Naive thymus-derived CD4-positive, alpha-beta T cell (primary cell): ENCODE data around the gene HBG1. TPM values are rescaled to one million over a fixed set of nuclear protein-coding genes. Genes with fewer than 3 reads are reported as not detected.

Source experiments
- ATAC-seq: fragments of 150-1000 bp; cut with Tn5 transposase; 2 replicates; pipeline ENCODE4 v1.10.0; 2021; ENCODE audit warnings: mild to moderate bottlenecking, moderate library complexity
- CTCF ChIA-PET: fragments of 350-600 bp; sonication (Branson Sonifier 250); formaldehyde crosslinking; loops from one replicate; lab custom pipeline; 2021; ENCODE audit warnings: antibody characterized with exemption; lab: Charles Lee
- POLR2A ChIA-PET: fragments of 350-600 bp; sonication (Branson Sonifier 250); formaldehyde crosslinking; loops from one replicate; lab custom pipeline; 2021; ENCODE audit warnings: antibody characterized with exemption, inconsistent platforms; lab: Charles Lee
- DNase-seq, 9 donors: peaks; one replicate each; pipeline versions ENCODE4 v3.0.0 to v3.0.0-alpha.2; 2020 to 2022; ENCODE audit warnings: mixed read lengths in 1 of 9
- H3K27ac ChIP-seq: one replicate; pipeline ENCODE4 v1.7.0; 2013; ENCODE audit warnings: mild to moderate bottlenecking, low read depth, low read length, moderate library complexity
- H3K27me3 ChIP-seq, 2 donors: one replicate each; pipeline ENCODE4 v1.7.0; 2013; ENCODE audit warnings: low read length in 2 of 2, mild to moderate bottlenecking in 2 of 2, moderate library complexity in 2 of 2; ENCODE audit not compliant: control insufficient read depth in 2 of 2, insufficient read depth in 2 of 2
- H3K36me3 ChIP-seq, 3 experiments: 1 replicate in 2 of 3; 2 replicates in 1 of 3; pipeline ENCODE4 v1.7.0; 2013; ENCODE audit warnings: low read length in 3 of 3, mild to moderate bottlenecking in 3 of 3, moderate library complexity in 1 of 3; ENCODE audit not compliant: insufficient read depth in 3 of 3, control insufficient read depth in 2 of 3
- H3K4me1 ChIP-seq, 2 donors: one replicate each; pipeline ENCODE4 v1.7.0; 2013; ENCODE audit warnings: low read length in 2 of 2, mild to moderate bottlenecking in 2 of 2, moderate library complexity in 1 of 2; ENCODE audit not compliant: control insufficient read depth in 2 of 2, insufficient read depth in 2 of 2
- H3K4me3 ChIP-seq: 2 replicates; pipeline ENCODE4 v1.7.0; 2013; ENCODE audit warnings: mild to moderate bottlenecking, low read length
- H3K9me3 ChIP-seq, 3 experiments: 1 replicate in 2 of 3; 2 replicates in 1 of 3; pipeline ENCODE4 v1.7.0; 2013; ENCODE audit warnings: low read length in 3 of 3; ENCODE audit not compliant: control insufficient read depth in 2 of 3
- H3K27ac Mint-ChIP-seq, 9 donors: one replicate each; pipeline ENCODE4 v1.8.0; 2020 to 2022; ENCODE audit warnings: mixed read lengths in 9 of 9, mild to moderate bottlenecking in 8 of 9, moderate library complexity in 5 of 9, inconsistent platforms in 2 of 9
- H3K27me3 Mint-ChIP-seq, 5 donors: one replicate each; pipeline ENCODE4 v1.8.0; 2021 to 2022; ENCODE audit warnings: mixed read lengths in 5 of 5, mild to moderate bottlenecking in 1 of 5
- H3K36me3 Mint-ChIP-seq, 5 donors: one replicate each; pipeline ENCODE4 v1.8.0; 2020 to 2022; ENCODE audit warnings: mixed read lengths in 5 of 5, mild to moderate bottlenecking in 3 of 5, inconsistent platforms in 1 of 5
- H3K4me1 Mint-ChIP-seq, 7 donors: one replicate each; pipeline ENCODE4 v1.8.0; 2020 to 2022; ENCODE audit warnings: mixed read lengths in 7 of 7, mild to moderate bottlenecking in 3 of 7, inconsistent platforms in 1 of 7
- H3K4me3 Mint-ChIP-seq, 10 donors: one replicate each; pipeline ENCODE4 v1.8.0; 2020 to 2022; ENCODE audit warnings: mild to moderate bottlenecking in 10 of 10, mixed read lengths in 10 of 10, moderate library complexity in 6 of 10, inconsistent platforms in 2 of 10
- H3K9me3 Mint-ChIP-seq, 11 donors: one replicate each; pipeline ENCODE4 v1.8.0; 2020 to 2022; ENCODE audit warnings: mixed read lengths in 11 of 11, mild to moderate bottlenecking in 4 of 11, inconsistent platforms in 1 of 11, moderate library complexity in 1 of 11
- intact Hi-C, 2 donors: fragments of 100-400 bp; cut with micrococcal nuclease; formaldehyde crosslinking; loops; one replicate each; pipeline ENCODE4 v1.15.1; 2023
- polyA plus RNA-seq, 2 donors: library from polyadenylated mRNA; unstranded; fragments of 300-500 nt; fragmentation: Illumina TruSeq; gene quantifications; one replicate each; pipeline ENCODE4 v1.2.3, GENCODE V29; 2021
- total RNA-seq, 6 experiments: library from RNA in 5 of 6; stranded (reverse) in 5 of 6; gene quantifications; 1 replicate in 5 of 6; 2 replicates in 1 of 6; pipeline ENCODE4 v1.2.3 and lab custom pipeline; 2021 to 2026

Gene HBG1
- total and polyA plus RNA-seq, 7 experiments from 2014 or later: not detected

- Mint-ChIP-seq H3K36me3 (no peaks in the 10 kb centered on the region), H3K9me3 (no peaks in the 10 kb centered on the region), H3K27ac (no peak overlapping the region), H3K4me1 (no peaks in the 10 kb centered on the region), H3K4me3 (no peak overlapping the region), H3K27me3 (peaks cover 0 to 24% (median 8%) of the 10 kb centered on the region in 5 donors)
- POLR2A ChIA-PET: no interaction called here
- no peaks in the 10 kb centered on the region for H3K27me3 ChIP-seq
- no peaks in the 10 kb centered on the region for H3K4me1 ChIP-seq
- no peak for DNase-seq
- intact Hi-C loops: no loop called here
- H3K27ac ChIP-seq: no peak overlapping the region
- H3K9me3 ChIP-seq: no peaks in the 10 kb centered on the region
- H3K36me3 ChIP-seq: no peaks in the 10 kb centered on the region
- no peak overlapping the region for H3K4me3 ChIP-seq
- no peak for ATAC-seq
- CTCF ChIA-PET: no interaction called here
Measured at GRCh38 chr11:5203366-5203765, 46.3 kb downstream of the HBG1 start.

GRCh38 chr11:5200582-5200981 is 49.1 kb downstream of the HBG1 start, which contains the start of gene OR51V1:
TSS of gene OR51V1 (minus strand) at chr11:5200682. CDS start at chr11:5200682, 0 bp downstream.
- no peak for ATAC-seq
- no peak for DNase-seq
- Histone ChIP-seq H3K4me1 (no peaks in the 10 kb centered on the region), H3K4me3 (no peak within 1 kb of the TSS), H3K9me3 (no peaks in the 10 kb centered on the region), H3K36me3 (no peaks in the 10 kb centered on the region), H3K27me3 (no peaks in the 10 kb centered on the region), H3K27ac (no peak within 1 kb of the TSS)
- ChIA-PET CTCF (no interaction called here), POLR2A (no interaction called here)
- Mint-ChIP-seq H3K27ac (no peak within 1 kb of the TSS), H3K4me1 (no peaks in the 10 kb centered on the region), H3K9me3 (no peaks in the 10 kb centered on the region), H3K36me3 (no peaks in the 10 kb centered on the region), H3K27me3 (peaks cover 0 to 24% (median 8%) of the 10 kb centered on the region in 5 donors), H3K4me3 (no peak within 1 kb of the TSS)
- intact Hi-C loops: no loop called here

GRCh38 chr11:5198285-5198684 is 51.4 kb downstream of the HBG1 start:
- ChIA-PET CTCF (no interaction called here), POLR2A (interaction anchor here (0.7 kb wide), 1 partner anchor 295 kb away, joined by 3 read pairs; no protein-coding TSS in a partner anchor)
- Mint-ChIP-seq H3K4me1 (no peaks in the 10 kb centered on the region), H3K27ac (no peak overlapping the region), H3K9me3 (peaks cover 0 to 2% (median under 1%) of the 10 kb centered on the region in 11 donors), H3K36me3 (no peaks in the 10 kb centered on the region), H3K27me3 (peaks cover 0 to 25% (median 8%) of the 10 kb centered on the region in 5 donors), H3K4me3 (no peak overlapping the region)
- Histone ChIP-seq H3K36me3 (no peaks in the 10 kb centered on the region), H3K4me3 (no peak overlapping the region), H3K4me1 (no peaks in the 10 kb centered on the region), H3K27me3 (no peaks in the 10 kb centered on the region), H3K27ac (no peak overlapping the region), H3K9me3 (no peaks in the 10 kb centered on the region)
- intact Hi-C loops: no loop called here
- no peak for DNase-seq
- ATAC-seq: no peak

Other genes starting within 250 kb of the HBG1 start
- gene OR52J3, start 203.3 kb downstream of the HBG1 start, total RNA-seq: not detected
- gene OR52J3, start 203.3 kb downstream of the HBG1 start, polyA plus RNA-seq: not detected
- not detected for gene OR52E2, start 190.2 kb downstream of the HBG1 start, total RNA-seq
- gene OR52E2, start 190.2 kb downstream of the HBG1 start, polyA plus RNA-seq: not detected
- gene OR52E1, start 180.3 kb downstream of the HBG1 start, total RNA-seq: not detected
- gene OR52E1, start 180.3 kb downstream of the HBG1 start, polyA plus RNA-seq: not detected
- not detected for gene OR52A5, start 111.5 kb downstream of the HBG1 start, total RNA-seq
- gene OR52A5, start 111.5 kb downstream of the HBG1 start, polyA plus RNA-seq: not detected
- gene OR52A1, start 95.1 kb downstream of the HBG1 start, total RNA-seq: not detected
- not detected for gene OR52A1, start 95.1 kb downstream of the HBG1 start, polyA plus RNA-seq
- not detected for gene OR51V1, start 49.2 kb downstream of the HBG1 start, total RNA-seq
- not detected for gene OR51V1, start 49.2 kb downstream of the HBG1 start, polyA plus RNA-seq
- gene HBB, start 22.8 kb downstream of the HBG1 start, total RNA-seq: 10 to 100 TPM in 1 of 5 experiments, under 1 TPM in 1, not detected in 3; 1.00 to 56.2 TPM
- under 1 TPM; 0.67 to 0.91 TPM for gene HBB, start 22.8 kb downstream of the HBG1 start, polyA plus RNA-seq
- gene HBD, start 15.4 kb downstream of the HBG1 start, total RNA-seq: not detected
- not detected for gene HBD, start 15.4 kb downstream of the HBG1 start, polyA plus RNA-seq
- gene HBG2, start 4.9 kb upstream of the HBG1 start, total RNA-seq: not detected
- gene HBG2, start 4.9 kb upstream of the HBG1 start, polyA plus RNA-seq: not detected
- not detected for gene HBE1, start 20.1 kb upstream of the HBG1 start, total RNA-seq
- gene HBE1, start 20.1 kb upstream of the HBG1 start, polyA plus RNA-seq: not detected
- not detected for gene OR51B4, start 52.1 kb upstream of the HBG1 start, total RNA-seq
- not detected for gene OR51B4, start 52.1 kb upstream of the HBG1 start, polyA plus RNA-seq
- gene OR51B2, start 74.4 kb upstream of the HBG1 start, total RNA-seq: not detected
- not detected for gene OR51B2, start 74.4 kb upstream of the HBG1 start, polyA plus RNA-seq
- gene OR51B5, start 93.7 kb upstream of the HBG1 start, total RNA-seq: under 1 TPM in 1 of 5 experiments, not detected in 4; 0.48 TPM
- not detected for gene OR51B5, start 93.7 kb upstream of the HBG1 start, polyA plus RNA-seq
- gene OR51B6, start 101.7 kb upstream of the HBG1 start, total RNA-seq: not detected
- gene OR51B6, start 101.7 kb upstream of the HBG1 start, polyA plus RNA-seq: not detected
- gene OR51M1, start 134.0 kb upstream of the HBG1 start, total RNA-seq: not detected
- not detected for gene OR51M1, start 134.0 kb upstream of the HBG1 start, polyA plus RNA-seq
- not detected for gene OR51Q1, start 172.3 kb upstream of the HBG1 start, total RNA-seq
- not detected for gene OR51Q1, start 172.3 kb upstream of the HBG1 start, polyA plus RNA-seq
- gene OR51I1, start 191.7 kb upstream of the HBG1 start, total RNA-seq: not detected
- not detected for gene OR51I1, start 191.7 kb upstream of the HBG1 start, polyA plus RNA-seq
- not detected for gene OR51I2, start 199.5 kb upstream of the HBG1 start, total RNA-seq
- not detected for gene OR51I2, start 199.5 kb upstream of the HBG1 start, polyA plus RNA-seq
- gene OR52D1, start 238.8 kb upstream of the HBG1 start, total RNA-seq: not detected
- gene OR52D1, start 238.8 kb upstream of the HBG1 start, polyA plus RNA-seq: not detected